GM23338 (cell line): ENCODE results near the gene PSMB10. TPM values are rescaled to one million over a fixed set of nuclear protein-coding genes. Genes with fewer than 3 reads are reported as not detected.

Experiments used
- CREB1 ChIP-seq: fragments of 250-450 bp; sonication (Bioruptor Pico); IDR thresholded peaks from 2 replicates; pipeline ENCODE4 v1.5.0; 2020; ENCODE audit warnings: low read depth, mild to moderate bottlenecking, moderate library complexity
- ETS1 ChIP-seq: IDR thresholded peaks from 2 replicates; pipeline ENCODE4 v1.6.1; 2016; ENCODE audit warnings: antibody characterized with exemption
- EZH2phosphoT487 ChIP-seq: fragments of 200-600 bp; sonication (generic); IDR thresholded peaks from one replicate; pipeline ENCODE4 v1.8.1; 2018; ENCODE audit warnings: antibody characterized with exemption; ENCODE audit not compliant: unreplicated experiment
- POLR2AphosphoS5 ChIP-seq: IDR thresholded peaks from 2 replicates; pipeline ENCODE4 v1.6.1; 2016; ENCODE audit warnings: antibody characterized with exemption, low read depth
- REST ChIP-seq: IDR thresholded peaks from one replicate; pipeline ENCODE4 v1.6.1; 2018; ENCODE audit warnings: antibody characterized with exemption; ENCODE audit not compliant: unreplicated experiment
- ZNF114 ChIP-seq: fragments of 250-450 bp; sonication (Bioruptor Pico); IDR thresholded peaks from 2 replicates; pipeline ENCODE4 v1.5.0; 2020; ENCODE audit warnings: mild to moderate bottlenecking, moderate library complexity
- ZNF331 ChIP-seq: fragments of 250-450 bp; sonication (Bioruptor Pico); IDR thresholded peaks from 2 replicates; pipeline ENCODE4 v1.5.0; 2020; ENCODE audit warnings: low read depth, mild to moderate bottlenecking, moderate library complexity
- ZNF462 ChIP-seq: fragments of 250-450 bp; sonication (Bioruptor Pico); IDR thresholded peaks from 2 replicates; pipeline ENCODE4 v1.5.0; 2020; ENCODE audit warnings: mild to moderate bottlenecking, moderate library complexity
- polyA plus RNA-seq: library from polyadenylated mRNA; unstranded; fragments of >200 nt; fragmentation: Nextera tagmentation; extraction: Ambion mirVana; gene quantifications from 2 replicates; pipeline ENCODE4 v1.2.1, GENCODE V29; 2016
- total RNA-seq: library from RNA; depleted of rRNA; stranded (reverse); fragments of >200 nt; shearing (Covaris generic); gene quantifications from 2 replicates; pipeline ENCODE4 v1.2.3, GENCODE V29; 2014

The PSMB10 gene
- total and polyA plus RNA-seq, 2 experiments from 2014 or later: 27.5 to 114 TPM

- no peak for TF ChIP-seq ZNF462
- no peak for TF ChIP-seq REST
- TF ChIP-seq CREB1: no peak
- TF ChIP-seq ZNF114 (CRISPR knock-in tag): no peak
- no peak for TF ChIP-seq ZNF331
- no peak for TF ChIP-seq EZH2phosphoT487
- no peak for TF ChIP-seq ETS1
- no peak for TF ChIP-seq POLR2AphosphoS5
Observed at GRCh38 chr16:67977469-67978227, 41.0 kb upstream of the PSMB10 start (continued).
